NT2/D1 (cell line): ENCODE data around the gene MAP3K5.

Experiments
- DNase-seq: peaks from one replicate; pipeline ENCODE4 v3.0.0-alpha.2; 2011; ENCODE audit warnings: low read depth, low spot score
- H3K27me3 ChIP-seq: 2 replicates; pipeline ENCODE4 v1.6.0; 2011; ENCODE audit warnings: mild to moderate bottlenecking; ENCODE audit not compliant: insufficient read length, insufficient read depth
- H3K36me3 ChIP-seq: 2 replicates; pipeline ENCODE4 v1.6.1; 2011; ENCODE audit warnings: mild to moderate bottlenecking, low read length, mixed read lengths; ENCODE audit not compliant: insufficient read depth, insufficient read length
- H3K4me1 ChIP-seq: 2 replicates; pipeline ENCODE4 v1.5.1; 2011; ENCODE audit not compliant: insufficient read depth, insufficient read length
- H3K4me3 ChIP-seq: 2 replicates; pipeline ENCODE4 v1.5.1; 2011; ENCODE audit warnings: low read depth; ENCODE audit not compliant: insufficient read length
- H3K9ac ChIP-seq: 2 replicates; pipeline ENCODE4 v1.6.0; 2011; ENCODE audit warnings: low read depth; ENCODE audit not compliant: insufficient read length
- H3K9me3 ChIP-seq: 2 replicates; pipeline ENCODE4 v1.5.1; 2011; ENCODE audit warnings: mild to moderate bottlenecking, low read length; ENCODE audit not compliant: insufficient read depth
- SUZ12 ChIP-seq: IDR thresholded peaks from 2 replicates; pipeline ENCODE4 v1.6.1; 2011; ENCODE audit not compliant: insufficient read length, insufficient read depth; ENCODE audit errors: extremely low read depth
- YY1 ChIP-seq: IDR thresholded peaks from 2 replicates; pipeline ENCODE4 v1.6.1; 2011; ENCODE audit not compliant: insufficient read length, insufficient read depth
- ZNF274 ChIP-seq: IDR thresholded peaks from 2 replicates; pipeline ENCODE4 v1.6.1; 2011; ENCODE audit warnings: mild to moderate bottlenecking, low read depth, low read length

MAP3K5 gene

DNA sequence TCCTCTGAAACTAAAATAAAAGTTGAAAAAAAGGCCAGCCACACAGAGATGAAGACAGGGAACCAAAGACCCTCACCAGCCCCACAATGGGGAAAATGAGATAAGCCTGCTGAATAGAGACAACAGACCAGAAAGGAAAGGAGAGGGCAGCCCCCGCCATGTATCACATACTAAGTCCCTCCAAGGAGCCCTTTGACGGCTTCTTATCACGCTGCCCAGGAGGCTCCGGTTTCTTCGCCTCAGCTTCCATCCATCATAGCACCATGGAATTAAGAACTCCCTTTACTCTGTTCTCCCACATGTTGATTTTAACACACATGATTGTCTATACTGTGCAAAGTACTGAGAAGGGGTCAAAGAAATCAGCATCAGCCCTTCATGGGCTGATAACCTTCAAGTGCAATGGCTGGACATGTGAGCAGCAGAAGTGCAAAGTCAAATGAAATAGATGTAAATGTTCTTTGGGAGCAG is 54.9 kb downstream of the MAP3K5 start:
- DNase-seq = no peak
- Histone ChIP-seq H3K9ac (no peak overlapping the region), H3K27me3 (no peaks in the 10 kb centered on the region), H3K9me3 (no peaks in the 10 kb centered on the region), H3K4me1 (no peaks in the 10 kb centered on the region), H3K4me3 (no peak overlapping the region), H3K36me3 (no peaks in the 10 kb centered on the region)
- TF ChIP-seq ZNF274 (no peak), SUZ12 (no peak), YY1 (no peak)

DNA sequence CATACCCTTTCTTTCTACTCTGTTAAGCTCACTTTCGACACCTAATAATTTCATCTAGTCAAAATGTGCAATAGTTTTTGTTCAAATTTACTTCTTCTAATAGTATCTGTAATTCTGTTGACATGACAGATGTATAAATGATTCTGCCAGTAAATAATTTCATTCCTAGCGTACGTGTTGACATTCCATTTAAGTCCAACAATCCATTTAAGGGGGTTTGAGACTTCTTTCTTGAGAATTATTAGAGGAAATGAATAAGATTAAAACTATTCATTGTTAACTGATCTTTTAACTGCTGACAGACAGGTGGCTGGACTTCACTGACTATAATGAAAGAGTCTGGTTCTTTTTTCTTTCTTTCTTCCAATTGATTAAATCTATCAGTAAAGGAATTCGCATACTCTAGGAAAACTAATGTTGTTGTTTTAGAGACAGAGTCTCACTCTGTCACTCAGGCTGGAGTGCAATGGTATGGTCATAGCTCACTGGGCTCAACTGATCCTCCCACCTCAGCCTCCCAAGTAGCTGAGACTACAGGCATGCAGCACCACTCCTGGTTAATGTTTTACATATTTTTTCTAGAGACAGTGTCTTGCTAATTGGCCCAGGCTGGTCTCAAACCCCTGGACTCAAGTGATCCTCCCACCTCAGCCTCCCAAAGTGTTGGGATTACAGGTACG is 55.9 kb downstream of the MAP3K5 start:
- Histone ChIP-seq H3K9me3 (no peaks in the 10 kb centered on the region), H3K36me3 (no peaks in the 10 kb centered on the region), H3K27me3 (no peaks in the 10 kb centered on the region), H3K9ac (no peak overlapping the region), H3K4me3 (no peak overlapping the region), H3K4me1 (no peaks in the 10 kb centered on the region)
- no peak for DNase-seq
- TF ChIP-seq SUZ12 (no peak), ZNF274 (no peak), YY1 (no peak)

DNA sequence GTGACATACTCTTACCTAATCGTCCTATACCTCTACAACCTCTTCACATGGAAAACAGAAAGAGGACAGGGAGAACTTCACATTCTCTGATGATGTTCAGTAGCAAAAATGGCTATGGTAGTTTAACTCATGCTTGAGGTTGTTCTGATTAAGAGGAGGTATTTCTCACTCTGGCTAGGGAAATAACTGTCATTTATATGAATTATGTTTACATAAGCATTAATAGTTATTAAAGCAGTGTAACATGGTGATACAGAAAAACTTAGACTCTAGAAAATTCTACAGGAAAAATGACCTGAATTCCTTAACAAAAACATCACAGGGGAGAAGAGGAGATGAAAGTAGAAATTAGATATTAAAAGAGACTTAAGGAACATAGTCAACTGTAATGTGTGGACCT is 57.3 kb downstream of the MAP3K5 start:
- no peak for TF ChIP-seq YY1
- no peak for TF ChIP-seq SUZ12
- no peak for TF ChIP-seq ZNF274
- no peak overlapping the region for H3K4me3 ChIP-seq

DNA sequence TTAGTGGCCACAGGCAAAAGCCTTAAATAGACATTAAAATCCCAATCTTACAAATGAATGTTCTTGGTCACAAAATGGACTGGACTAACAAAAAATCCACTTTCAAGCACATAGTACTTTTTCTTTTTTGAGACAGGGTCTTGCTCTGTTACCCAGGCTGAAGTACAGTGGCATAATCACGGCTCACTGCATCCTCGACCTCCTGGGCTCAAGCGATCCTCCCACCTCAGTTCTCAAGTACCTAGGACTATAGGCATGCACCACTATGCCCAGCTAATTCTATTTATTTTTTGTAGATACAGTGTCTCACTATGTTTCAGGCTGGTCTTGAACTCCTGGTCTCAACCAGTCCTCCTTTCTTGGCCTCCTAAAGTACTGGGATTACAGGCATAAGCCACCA is 59.4 kb downstream of the MAP3K5 start:
- Histone ChIP-seq H3K36me3 (no peaks in the 10 kb centered on the region), H3K9me3 (no peaks in the 10 kb centered on the region), H3K27me3 (no peaks in the 10 kb centered on the region), H3K9ac (no peak overlapping the region), H3K4me1 (no peaks in the 10 kb centered on the region), H3K4me3 (no peak overlapping the region)
- TF ChIP-seq ZNF274 (no peak), YY1 (no peak), SUZ12 (no peak)
- no peak for DNase-seq

More for the DNA sequence above, 57.3 kb downstream of the MAP3K5 start:
- Histone ChIP-seq H3K27me3 (no peaks in the 10 kb centered on the region), H3K36me3 (no peaks in the 10 kb centered on the region), H3K9me3 (no peaks in the 10 kb centered on the region), H3K9ac (no peak overlapping the region), H3K4me1 (no peaks in the 10 kb centered on the region)
- no peak for DNase-seq

GRCh38 chr6:136729832-136730231 is 62.4 kb downstream of the MAP3K5 start:
- H3K4me1 ChIP-seq = no peaks in the 10 kb centered on the region

DNA sequence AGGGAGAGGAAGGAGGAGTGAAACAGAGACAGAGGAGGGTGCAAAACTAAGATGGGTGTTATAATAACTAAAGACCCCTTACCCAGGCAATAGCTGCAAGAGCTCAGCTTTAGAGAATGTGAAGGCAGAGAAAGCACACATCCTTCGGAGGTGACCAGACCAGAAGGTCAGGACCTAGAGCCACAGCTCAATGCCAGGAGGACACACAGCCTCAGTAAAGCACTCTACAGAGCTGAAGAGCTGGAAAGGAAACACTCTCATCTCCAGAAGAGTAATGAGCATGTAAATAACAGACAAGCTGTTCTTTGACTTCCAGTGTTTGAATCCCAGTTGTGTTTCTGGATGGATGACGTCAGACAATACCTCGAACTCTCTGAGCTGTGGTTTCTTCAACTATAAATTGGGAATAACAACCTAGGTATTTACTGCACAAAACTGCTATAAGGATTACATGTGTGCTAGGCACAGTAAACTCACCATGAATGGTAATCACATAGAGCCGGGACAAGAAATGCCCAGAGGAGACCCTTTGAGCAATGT is 63.2 kb downstream of the MAP3K5 start:
- Histone ChIP-seq H3K9me3 (no peaks in the 10 kb centered on the region), H3K9ac (no peak overlapping the region), H3K4me1 (no peaks in the 10 kb centered on the region), H3K27me3 (no peaks in the 10 kb centered on the region), H3K36me3 (no peaks in the 10 kb centered on the region), H3K4me3 (no peak overlapping the region)
- DNase-seq = no peak
- TF ChIP-seq ZNF274 (no peak), YY1 (no peak), SUZ12 (no peak)

More at GRCh38 chr6:136729832-136730231, 62.4 kb downstream of the MAP3K5 start:
- Histone ChIP-seq H3K27me3 (no peaks in the 10 kb centered on the region), H3K9me3 (no peaks in the 10 kb centered on the region), H3K9ac (no peak overlapping the region), H3K36me3 (no peaks in the 10 kb centered on the region), H3K4me3 (no peak overlapping the region)
- TF ChIP-seq SUZ12 (no peak), ZNF274 (no peak), YY1 (no peak)
- no peak for DNase-seq

- Histone ChIP-seq H3K4me1 (no peaks in the 10 kb centered on the region), H3K27me3 (no peaks in the 10 kb centered on the region), H3K36me3 (no peaks in the 10 kb centered on the region), H3K9ac (no peak overlapping the region), H3K4me3 (no peak overlapping the region), H3K9me3 (no peaks in the 10 kb centered on the region)
- TF ChIP-seq YY1 = no peak
- TF ChIP-seq ZNF274 = no peak
- TF ChIP-seq SUZ12 = no peak
- no peak for DNase-seq
Measured at GRCh38 chr6:136728033-136728939, 64.0 kb downstream of the MAP3K5 start.
